ENCODE results near the gene IFNA7. TPM values are rescaled to one million over a fixed set of nuclear protein-coding genes. Genes with fewer than 3 reads are reported as not detected.
"Not testable (repeated sequence)": the region's sequence is repeated elsewhere in the genome, so short reads cannot be mapped to it uniquely, and the experiment has no call there.

Gene IFNA7
- not detected for total RNA-seq
- not detected for polyA plus RNA-seq
- long read RNA-seq, donor 1: 0 reads
- long read RNA-seq, donor 2: 0 reads
- long read RNA-seq, donor 3: 0 reads
- long read RNA-seq, donor 4: 0 reads
- long read RNA-seq, donor 5: 0 reads
- long read RNA-seq, donor 6: 0 reads
- long read RNA-seq, donor 7: 0 reads
- long read RNA-seq, donor 8: 0 reads
- long read RNA-seq, donor 9: 0 reads
- long read RNA-seq, donor 10: 0 reads

DNA sequence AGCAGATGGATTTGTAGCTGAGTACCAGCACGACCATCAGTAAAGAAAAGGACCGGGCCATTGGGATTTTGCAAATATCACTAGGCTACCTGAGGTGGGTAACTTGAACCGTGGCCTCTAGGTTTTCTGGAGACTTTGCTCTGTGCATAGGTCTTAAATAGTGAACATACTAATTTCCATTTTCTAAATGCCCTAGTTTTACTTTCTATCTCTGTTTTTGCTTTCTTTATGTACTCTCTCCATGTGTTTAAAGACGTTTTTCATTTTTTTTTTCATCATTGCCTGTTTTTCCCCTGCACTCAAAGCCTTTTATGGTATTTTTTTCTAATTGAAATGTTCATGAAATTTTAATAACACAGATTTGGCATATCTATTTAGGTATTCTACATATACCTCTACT lies at the start of gene IFNA7:
Gene IFNA7 (minus strand): TSS at position 101 of the 400 bp plus-strand sequence. CDS start 40 bp downstream, at position 61.
- DNase-seq; H3K9me3 ChIP-seq; H3K36me3 ChIP-seq; H3K4me1 ChIP-seq; intact Hi-C loops (cut with DNase I; ENCODE audit: low total_unique reads); H3K27me3 ChIP-seq; H3K4me3 ChIP-seq; H3K27ac ChIP-seq: not testable (repeated sequence)
- 58 to 70% (median 61%) methylated on average over 4 of the region's 4 CpGs for WGBS, 5 donors

DNA sequence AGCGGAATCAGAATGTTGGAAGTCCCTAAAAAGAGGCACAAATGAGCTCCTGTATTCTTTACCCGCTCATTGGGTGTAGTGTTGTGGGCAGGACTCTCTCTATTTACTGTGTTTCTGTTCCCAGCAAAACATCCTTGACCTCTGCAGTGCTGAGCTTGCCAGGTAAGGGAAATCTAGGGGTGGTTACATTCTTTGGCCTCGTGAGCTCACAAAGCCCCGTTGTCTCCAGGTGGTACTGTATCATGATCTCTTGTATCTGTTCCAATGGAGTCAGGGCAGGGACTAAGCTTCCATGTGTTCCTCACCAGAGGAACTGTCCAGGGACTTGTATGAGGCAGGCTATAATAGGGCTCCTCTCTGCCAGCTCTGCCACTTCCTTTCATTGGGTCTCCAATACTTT lies 49.6 kb upstream of the IFNA7 start:
- Histone ChIP-seq H3K27ac (no peak overlapping the region), H3K27me3 (no peaks in the 10 kb centered on the region), H3K4me3 (no peak overlapping the region), H3K36me3 (no peaks in the 10 kb centered on the region), H3K4me1 (peaks cover 0 to 9% (median 4%) of the 10 kb centered on the region in 4 donors), H3K9me3 (no peaks in the 10 kb centered on the region)
- WGBS, 5 donors: 55 to 58% (median 57%) methylated on average over 4 of the region's 4 CpGs
- intact Hi-C loops (cut with DNase I; ENCODE audit: low total_unique reads): no loop called here
- no peak for DNase-seq
- TF ChIP-seq EP300 (IDR thresholded peaks at IDR 0.05): no peak
- no peak for TF ChIP-seq POLR2A (IDR thresholded peaks at IDR 0.05)
- TF ChIP-seq POLR2AphosphoS5 (IDR thresholded peaks at IDR 0.05): no peak
- TF ChIP-seq, protein P1, sequence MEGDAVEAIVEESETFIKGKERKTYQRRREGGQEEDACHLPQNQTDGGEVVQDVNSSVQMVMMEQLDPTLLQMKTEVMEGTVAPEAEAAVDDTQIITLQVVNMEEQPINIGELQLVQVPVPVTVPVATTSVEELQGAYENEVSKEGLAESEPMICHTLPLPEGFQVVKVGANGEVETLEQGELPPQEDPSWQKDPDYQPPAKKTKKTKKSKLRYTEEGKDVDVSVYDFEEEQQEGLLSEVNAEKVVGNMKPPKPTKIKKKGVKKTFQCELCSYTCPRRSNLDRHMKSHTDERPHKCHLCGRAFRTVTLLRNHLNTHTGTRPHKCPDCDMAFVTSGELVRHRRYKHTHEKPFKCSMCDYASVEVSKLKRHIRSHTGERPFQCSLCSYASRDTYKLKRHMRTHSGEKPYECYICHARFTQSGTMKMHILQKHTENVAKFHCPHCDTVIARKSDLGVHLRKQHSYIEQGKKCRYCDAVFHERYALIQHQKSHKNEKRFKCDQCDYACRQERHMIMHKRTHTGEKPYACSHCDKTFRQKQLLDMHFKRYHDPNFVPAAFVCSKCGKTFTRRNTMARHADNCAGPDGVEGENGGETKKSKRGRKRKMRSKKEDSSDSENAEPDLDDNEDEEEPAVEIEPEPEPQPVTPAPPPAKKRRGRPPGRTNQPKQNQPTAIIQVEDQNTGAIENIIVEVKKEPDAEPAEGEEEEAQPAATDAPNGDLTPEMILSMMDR (IDR thresholded peaks at IDR 0.05): no peak

DNA sequence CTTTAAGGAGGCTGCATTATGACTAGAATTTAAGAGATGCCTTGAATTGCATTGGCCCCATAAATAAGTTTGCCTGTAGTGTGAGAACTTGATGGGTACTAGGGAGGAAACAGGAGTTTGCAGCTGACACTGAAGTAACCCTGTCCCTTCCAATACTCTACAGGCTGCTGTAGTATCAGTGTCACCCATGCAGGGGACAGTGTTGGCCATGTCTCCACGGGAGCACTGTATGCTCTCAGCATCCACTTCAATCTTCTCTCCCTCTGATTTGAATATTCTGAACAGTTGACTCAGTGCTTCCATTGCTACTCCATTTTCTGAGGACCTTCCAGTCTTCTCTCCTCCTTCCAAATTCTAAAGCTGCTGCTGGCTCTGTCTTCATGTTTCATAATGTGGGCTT lies 49.2 kb upstream of the IFNA7 start:
- DNase-seq: no peak
- H3K27ac ChIP-seq: no peak overlapping the region
- intact Hi-C loops (cut with DNase I; ENCODE audit: low total_unique reads): no loop called here

DNA sequence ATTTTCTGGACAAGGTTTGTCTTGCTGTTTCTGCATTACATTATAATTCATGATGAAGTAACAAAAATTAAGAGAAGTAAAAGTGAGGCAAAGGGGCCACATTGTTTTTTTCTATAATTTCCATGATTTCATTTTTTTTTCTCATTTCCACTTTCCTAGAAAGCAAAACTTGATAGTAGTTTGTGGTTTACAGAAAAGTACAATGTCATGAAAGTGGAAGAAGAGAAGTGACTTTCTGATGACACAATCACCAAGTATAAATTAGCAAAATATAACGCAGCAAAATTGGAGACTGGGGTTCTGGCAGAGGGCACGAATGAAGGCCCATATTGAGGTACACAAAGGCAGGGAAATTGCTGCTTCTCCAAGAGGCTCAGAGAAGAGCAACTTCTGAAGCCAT lies 42.8 kb upstream of the IFNA7 start:
- WGBS, 5 donors: 42 to 73% (median 50%) methylated on average over 2 of the region's 2 CpGs
- H3K27me3 ChIP-seq: peaks cover 0 to 11% (median 0%) of the 10 kb centered on the region in 3 donors
- no peak for TF ChIP-seq EP300 (IDR thresholded peaks at IDR 0.05)
- TF ChIP-seq POLR2AphosphoS5 (IDR thresholded peaks at IDR 0.05): no peak
- no peak for TF ChIP-seq POLR2A (IDR thresholded peaks at IDR 0.05)
- TF ChIP-seq, protein P1 (IDR thresholded peaks at IDR 0.05): no peak
- H3K9me3 ChIP-seq: no peaks in the 10 kb centered on the region
- intact Hi-C loops (cut with DNase I; ENCODE audit: low total_unique reads): no loop called here
- DNase-seq: no peak
- H3K4me1 ChIP-seq: no peaks in the 10 kb centered on the region
- no peak overlapping the region for H3K4me3 ChIP-seq
- H3K36me3 ChIP-seq: no peaks in the 10 kb centered on the region
- no peak overlapping the region for H3K27ac ChIP-seq

More for the DNA sequence above, 49.2 kb upstream of the IFNA7 start:
- Histone ChIP-seq H3K4me1 (peaks cover 0 to 9% (median 4%) of the 10 kb centered on the region in 4 donors), H3K9me3 (no peaks in the 10 kb centered on the region), H3K27me3 (no peaks in the 10 kb centered on the region), H3K4me3 (no peak overlapping the region), H3K36me3 (no peaks in the 10 kb centered on the region)
- no peak for TF ChIP-seq POLR2A (IDR thresholded peaks at IDR 0.05)
- no peak for TF ChIP-seq POLR2AphosphoS5 (IDR thresholded peaks at IDR 0.05)
- TF ChIP-seq, protein P1 (IDR thresholded peaks at IDR 0.05): no peak
- no peak for TF ChIP-seq EP300 (IDR thresholded peaks at IDR 0.05)
- 26 to 47% (median 29%) methylated on average over 1 of the region's 1 CpG for WGBS, 5 donors

DNA sequence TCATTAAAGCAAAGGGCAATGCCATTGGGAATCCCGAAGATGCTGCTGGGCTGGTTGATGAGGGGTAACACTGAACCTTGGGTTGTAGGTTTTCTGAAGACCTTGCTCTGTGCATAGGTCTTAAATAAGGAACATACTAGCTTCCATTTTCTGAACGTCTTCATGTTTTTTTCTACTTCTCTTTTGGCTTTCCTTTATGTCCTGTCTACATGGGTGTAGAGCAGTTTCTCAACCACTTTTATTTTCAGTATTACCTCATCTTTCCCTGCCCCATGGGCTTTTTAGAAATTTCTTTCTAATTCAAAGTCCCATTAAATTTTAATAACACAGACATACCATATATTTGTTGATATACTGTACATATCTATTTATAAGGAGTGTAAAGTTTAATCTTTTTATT lies 37.9 kb upstream of the IFNA7 start, which contains the start of gene IFNA14:
Gene IFNA14 (minus strand): TSS at position 95 of the 400 bp plus-strand sequence. CDS start 70 bp downstream, at position 25.
- Histone ChIP-seq H3K27me3 (peaks cover 0 to 7% (median 0%) of the 10 kb centered on the region in 3 donors), H3K36me3 (no peaks in the 10 kb centered on the region), H3K9me3 (no peaks in the 10 kb centered on the region), H3K4me1 (no peaks in the 10 kb centered on the region), H3K27ac (no peak within 1 kb of the TSS), H3K4me3 (no peak within 1 kb of the TSS)
- WGBS, 5 donors: 67 to 86% (median 81%) methylated on average over 2 of the region's 2 CpGs
- intact Hi-C loops (cut with DNase I; ENCODE audit: low total_unique reads): no loop called here
- TF ChIP-seq, protein P1 (IDR thresholded peaks at IDR 0.05): no peak
- TF ChIP-seq EP300 (IDR thresholded peaks at IDR 0.05): no peak
- TF ChIP-seq POLR2A (IDR thresholded peaks at IDR 0.05): no peak
- no peak for TF ChIP-seq POLR2AphosphoS5 (IDR thresholded peaks at IDR 0.05)
- no peak for DNase-seq

DNA sequence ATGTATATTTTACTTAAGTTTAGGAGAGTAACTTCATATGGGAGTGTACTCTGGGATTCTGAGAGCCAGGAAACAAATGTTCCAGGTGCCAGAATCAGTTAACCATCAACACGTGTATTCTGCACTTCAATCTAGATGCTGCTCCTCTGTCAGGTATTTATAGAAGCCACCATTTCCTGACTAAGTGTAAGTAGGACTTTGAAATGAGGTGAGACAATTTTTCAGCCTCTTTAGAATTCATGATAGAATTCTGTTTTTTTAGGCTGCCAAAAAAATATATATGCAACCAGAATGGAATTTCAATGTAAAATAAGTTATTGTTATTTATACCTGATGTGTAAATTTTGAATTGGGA lies 34.3 kb upstream of the IFNA7 start:
- H3K27me3 ChIP-seq; H3K4me1 ChIP-seq; H3K4me3 ChIP-seq; H3K9me3 ChIP-seq; intact Hi-C loops (cut with DNase I; ENCODE audit: low total_unique reads); H3K27ac ChIP-seq; DNase-seq; H3K36me3 ChIP-seq: not testable (repeated sequence)
- WGBS, 5 donors: 6 to 16% (median 12%) methylated on average over 1 of the region's 1 CpG

Data from stomach (tissue), 19 donors.